Measurements from ENCODE around the gene SLC6A14. TPM values are rescaled to one million over a fixed set of nuclear protein-coding genes. Genes with fewer than 3 reads are reported as not detected.

SLC6A14 gene
- total RNA-seq, 2 donors from 2014 or later, result not detected

Other genes starting within 250 kb of the SLC6A14 start
- gene CT83, start 26.4 kb downstream of the SLC6A14 start, total RNA-seq, result not detected

Measured in activated T-helper 17 cell treated with anti-CD3 and anti-CD28 coated beads, Interleukin-2, amount 50 U/mL, for 72 hours (primary cell).